Endothelial cell of umbilical vein (primary cell): ENCODE data around the gene LRCOL1. TPM values are rescaled to one million over a fixed set of nuclear protein-coding genes. Genes with fewer than 3 reads are reported as not detected.

ENCODE experiments used
- Bru-seq: library from RNA; stranded (reverse); fragments of 400-500 nt; gene quantifications from one replicate; lab custom pipeline; 2021; lab: Mats Ljungman, UMichigan
- BruChase-seq, 2 experiments: library from RNA; stranded (reverse); fragments of 400-500 nt; gene quantifications; one replicate each; lab custom pipeline; 2021; lab: Mats Ljungman, UMichigan
- BruUV-seq: library from RNA; stranded (reverse); fragments of 400-500 nt; replicated peaks from 2 replicates; lab custom pipeline; 2021; lab: Mats Ljungman, UMichigan
- CTCF ChIA-PET: fragments of 300-600, 350-600 bp; sonication (Branson Sonifier 250); formaldehyde crosslinking; loops from one replicate; lab custom pipeline; 2021; ENCODE audit warnings: antibody characterized with exemption, inconsistent platforms; lab: Charles Lee
- POLR2A ChIA-PET: fragments of 300-600, 350-600 bp; sonication (Branson Sonifier 250); formaldehyde crosslinking; loops from one replicate; lab custom pipeline; 2021; ENCODE audit warnings: antibody characterized with exemption, inconsistent platforms; lab: Charles Lee
- DNase-seq: peaks from one replicate; pipeline ENCODE4 v3.0.0-alpha.2; 2011; ENCODE audit warnings: low read depth, low spot score
- FAIRE-seq: peaks from 2 replicates; lab custom pipeline; 2011; peaks lifted over from hg19 to GRCh38; lab: Jason Lieb, UNC
- H2AFZ ChIP-seq: 2 replicates; pipeline ENCODE4 v1.6.0; 2012; ENCODE audit warnings: low read depth, low read length, control low read depth, inconsistent platforms
- H3K27ac ChIP-seq: 2 replicates; pipeline ENCODE4 v1.5.1; 2011; ENCODE audit warnings: low read depth, mild to moderate bottlenecking, control low read depth, low read length, moderate library complexity; ENCODE audit not compliant: insufficient read depth
- H3K27me3 ChIP-seq, 2 experiments: 2 replicates each; pipeline versions ENCODE4 v1.6.0 to v1.6.1; 2011; ENCODE audit warnings: low read length in 2 of 2, mixed read lengths in 1 of 2; ENCODE audit not compliant: control insufficient read depth in 2 of 2, insufficient read depth in 2 of 2
- H3K36me3 ChIP-seq, 2 experiments: 2 replicates in 1 of 2; 3 replicates in 1 of 2; pipeline ENCODE4 v1.5.1; 2011; ENCODE audit warnings: low read length in 2 of 2, mild to moderate bottlenecking in 1 of 2, moderate library complexity in 1 of 2; ENCODE audit not compliant: control insufficient read depth in 2 of 2, insufficient read depth in 2 of 2; ENCODE audit errors: extremely low read depth in 1 of 2
- H3K4me1 ChIP-seq: 3 replicates; pipeline ENCODE4 v1.5.1; 2011; ENCODE audit warnings: mild to moderate bottlenecking, low read length; ENCODE audit not compliant: control insufficient read depth, insufficient read depth; ENCODE audit errors: extremely low read depth
- H3K4me2 ChIP-seq: 2 replicates; pipeline ENCODE4 v1.6.1; 2011; ENCODE audit warnings: low read length, control low read depth, mixed read lengths; ENCODE audit not compliant: insufficient read depth
- H3K4me3 ChIP-seq, 3 experiments: fragments of 200-600 bp in 1 of 3; sonication (generic), shearing (Covaris generic) in 1 of 3; replicated peaks in 1 of 3; 2 replicates each; pipeline ENCODE4 v1.5.1; 2011 to 2016; ENCODE audit warnings: control low read depth in 3 of 3, low read length in 3 of 3, mild to moderate bottlenecking in 2 of 3, inconsistent platforms in 1 of 3, low read depth in 1 of 3, moderate library complexity in 1 of 3; ENCODE audit not compliant: insufficient read depth in 1 of 3
- H3K79me2 ChIP-seq: 2 replicates; pipeline ENCODE4 v1.6.0; 2012; ENCODE audit warnings: low read length, inconsistent platforms; ENCODE audit not compliant: control insufficient read depth, insufficient read depth
- H3K9ac ChIP-seq: replicated peaks from 2 replicates; pipeline ENCODE3; 2011; ENCODE audit warnings: low read length, control low read depth; ENCODE audit not compliant: insufficient read depth; ENCODE audit errors: extremely low read depth
- H3K9me1 ChIP-seq: replicated peaks from 3 replicates; pipeline ENCODE4 v1.6.0; 2011; ENCODE audit warnings: mild to moderate bottlenecking, low read length; ENCODE audit not compliant: control insufficient read depth, insufficient read depth; ENCODE audit errors: extremely low read depth
- H3K9me3 ChIP-seq: replicated peaks from 2 replicates; pipeline ENCODE4 v1.5.1; 2012; ENCODE audit warnings: low read length, inconsistent platforms; ENCODE audit not compliant: control insufficient read depth, insufficient read depth
- H4K20me1 ChIP-seq: replicated peaks from 2 replicates; pipeline ENCODE3; 2011; ENCODE audit warnings: mild to moderate bottlenecking, low read length; ENCODE audit not compliant: control insufficient read depth, insufficient read depth; ENCODE audit errors: extremely low read depth
- CTCF ChIP-seq, 2 donors: IDR thresholded peaks; 1 replicate in 1 of 2; 2 replicates in 1 of 2; pipeline ENCODE4 v1.5.1; 2011; ENCODE audit warnings: low read length in 2 of 2, mild to moderate bottlenecking in 2 of 2, moderate library complexity in 2 of 2, control low read depth in 1 of 2, inconsistent platforms in 1 of 2, low read depth in 1 of 2; ENCODE audit not compliant: insufficient read depth in 1 of 2; ENCODE audit errors: extremely low read depth in 1 of 2
- EZH2 ChIP-seq: IDR thresholded peaks from 2 replicates; pipeline ENCODE4 v1.6.1; 2012; ENCODE audit warnings: borderline replicate concordance, low read depth, mild to moderate bottlenecking, moderate library complexity, low read length, inconsistent platforms; ENCODE audit not compliant: severe bottlenecking
- FOS ChIP-seq: IDR thresholded peaks from 2 replicates; pipeline ENCODE4 v1.6.1; 2011; ENCODE audit warnings: mild to moderate bottlenecking, low read length, moderate library complexity, borderline replicate concordance; ENCODE audit not compliant: insufficient read depth
- GATA2 ChIP-seq: IDR thresholded peaks from 2 replicates; pipeline ENCODE4 v1.7.0; 2011; ENCODE audit warnings: low read depth, mild to moderate bottlenecking, moderate library complexity, mixed read lengths, low read length; ENCODE audit not compliant: insufficient read length, insufficient read depth
- JUN ChIP-seq: IDR thresholded peaks from 2 replicates; pipeline ENCODE4 v1.6.1; 2011; ENCODE audit warnings: borderline replicate concordance, low read depth; ENCODE audit not compliant: insufficient read length, insufficient read depth
- MYC ChIP-seq: IDR thresholded peaks from one replicate; pipeline ENCODE4 v1.6.1; 2011; ENCODE audit warnings: mild to moderate bottlenecking, low read depth, low read length
- POLR2A ChIP-seq: IDR thresholded peaks from 2 replicates; pipeline ENCODE4 v1.6.1; 2012; ENCODE audit warnings: low read depth, mild to moderate bottlenecking, control low read depth, low read length
- POLR2AphosphoS5 ChIP-seq: IDR thresholded peaks from 2 replicates; pipeline ENCODE4 v1.6.1; 2012; ENCODE audit warnings: low read depth, mild to moderate bottlenecking, control low read depth, low read length, moderate library complexity; ENCODE audit not compliant: insufficient read depth
- dilution Hi-C: fragments of 300-500 bp; cut with MboI; formaldehyde crosslinking; loops from one replicate; pipeline ENCODE4 v1.15.0; 2019; ENCODE audit warnings: low sequenced_read_pairs; ENCODE audit not compliant: extremely low pct_ligation_motif_present
- intact Hi-C: fragments of 100-400 bp; cut with micrococcal nuclease; formaldehyde crosslinking; loops from one replicate; pipeline ENCODE4 v1.10.0; 2022
- long read RNA-seq: library from polyadenylated mRNA; stranded (forward); transcript quantifications from one replicate; pipeline ENCODE4 v2.0.0, GENCODE V29; 2021
- polyA minus RNA-seq, 3 experiments: library from RNA; depleted of rRNA, polyadenylated mRNA; stranded (reverse); fragments of >200 nt; gene quantifications; 1 replicate in 1 of 3; 2 replicates in 2 of 3; pipeline ENCODE4 v1.2.3, GENCODE V29; 2011
- polyA plus RNA-seq, 4 experiments: library from polyadenylated mRNA; depleted of rRNA in 3 of 4; stranded (reverse) in 3 of 4; unstranded in 1 of 4; fragments of >200 nt; gene quantifications; 2 replicates each; pipeline versions ENCODE4 v1.2.1 to v1.2.3, GENCODE V29; 2011 to 2012; ENCODE audit warnings: missing spikeins in 1 of 4
- total RNA-seq: library from RNA; stranded (reverse); gene quantifications from 2 replicates; pipeline ENCODE4 v1.2.3, GENCODE V29; 2021
- TF ChIP-seq, protein P1 (sequence below): IDR thresholded peaks from 2 replicates; pipeline ENCODE4 v1.6.1; 2011; ENCODE audit not compliant: insufficient read depth, insufficient read length

The LRCOL1 gene
- total RNA-seq (1.2 TPM in 1 of 2 replicates, not detected in the other), polyA plus RNA-seq (1.1 and 1.5 TPM in 2 replicates), polyA minus RNA-seq (0.36 and 0.95 TPM in 2 replicates), Bru-seq, nascent RNA (percentile 19 among the genes with signal in this experiment), BruChase-seq, experiment 1, labeled RNA remaining after a 6-hour chase (percentile 25 among the genes with signal in this experiment), BruChase-seq, experiment 2, labeled RNA remaining after a 2-hour chase (percentile 10 among the genes with signal in this experiment)
- 0.28 and 0.49 TPM in 2 replicates for polyA plus RNA-seq (2011; cell fraction: cytosol; rRNA removed)
- 2.6 and 3.1 TPM in 2 replicates for polyA plus RNA-seq (2011; cell fraction: nucleus; rRNA removed)
- polyA plus RNA-seq (2012) = 0.48 and 0.89 TPM in 2 replicates
- polyA minus RNA-seq (2011; cell fraction: cytosol; rRNA and poly(A)+ RNA removed) = not detected
- polyA minus RNA-seq (2011; cell fraction: nucleus; rRNA and poly(A)+ RNA removed) = not detected in 2 replicates
- long read RNA-seq, partial matches to known transcripts = 0 of 1 reads
- long read RNA-seq, other reads (novel, unspliced or antisense) = 1 of 1 reads

GRCh38 chr12:132610051-132610759 lies at the start of gene LRCOL1:
TSS of gene LRCOL1 (minus strand) at chr12:132610582. CDS start at chr12:132606251, 4,331 bp downstream.
- TF ChIP-seq GATA2 (no peak), EZH2 (no peak), POLR2AphosphoS5 (no peak), CTCF (IDR thresholded peaks at IDR 0.05; ENCODE audit: extremely low read depth in 1 of 2, insufficient read depth in 1 of 2, low read depth in 1 of 2, low read length in 2 of 2) (no peak), POLR2A (no peak), JUN (no peak), FOS (no peak), MYC (no peak)
- TF ChIP-seq, protein P1, sequence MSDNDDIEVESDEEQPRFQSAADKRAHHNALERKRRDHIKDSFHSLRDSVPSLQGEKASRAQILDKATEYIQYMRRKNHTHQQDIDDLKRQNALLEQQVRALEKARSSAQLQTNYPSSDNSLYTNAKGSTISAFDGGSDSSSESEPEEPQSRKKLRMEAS = no peak
- Histone ChIP-seq H3K4me2 (peak within 1 kb of the TSS; percentile 26), H3K79me2 (no peaks in the 10 kb centered on the region), H3K4me3 (peak within 1 kb of the TSS in 1 of 3 experiments; percentile 23), H3K9ac (no peak within 1 kb of the TSS), H3K27me3 (peaks cover 3 to 5% of the 10 kb centered on the region in 2 experiments), H3K9me1 (no peaks in the 10 kb centered on the region), H3K4me1 (no peaks in the 10 kb centered on the region), H4K20me1 (no peaks in the 10 kb centered on the region), H3K27ac (no peak within 1 kb of the TSS), H3K9me3 (no peaks in the 10 kb centered on the region), H2AFZ (peak within 1 kb of the TSS; percentile 42), H3K36me3 (no peaks in the 10 kb centered on the region)
- dilution Hi-C loops = no loop called here
- BruUV-seq = no TSS peak
- CTCF ChIA-PET = interaction anchor here (0.6 to 2.0 kb wide), 5 partner anchors 8 to 49 kb away, joined by 3 to 8 read pairs (median 4); no protein-coding TSS in a partner anchor
- FAIRE-seq (no peak), DNase-seq (peak; percentile 55)
- intact Hi-C loops = no loop called here
- POLR2A ChIA-PET = no interaction called here
